PC-3 (cell line): ENCODE results near the gene LRRC59. TPM values are rescaled to one million over a fixed set of nuclear protein-coding genes. Genes with fewer than 3 reads are reported as not detected.

Experiments
- ATAC-seq: fragments of 200-7000 bp; cut with Tn5 transposase; 2 replicates; pipeline ENCODE4 v1.9.1; 2020; ENCODE audit warnings: mild to moderate bottlenecking, moderate library complexity
- Bru-seq: library from RNA; stranded (reverse); fragments of 400-500 nt; gene quantifications from one replicate; lab custom pipeline; 2021; lab: Mats Ljungman, UMichigan
- BruChase-seq, 2 experiments: library from RNA; stranded (reverse); fragments of 400-500 nt; gene quantifications; one replicate each; lab custom pipeline; 2021; lab: Mats Ljungman, UMichigan
- BruUV-seq: library from RNA; stranded (reverse); fragments of 400-500 nt; replicated peaks from 2 replicates; lab custom pipeline; 2021; lab: Mats Ljungman, UMichigan
- CTCF ChIA-PET: fragments of 300-600 bp; sonication (Branson Sonifier 250); formaldehyde crosslinking; loops from one replicate; lab custom pipeline; 2022; ENCODE audit warnings: antibody characterized with exemption; lab: Charles Lee
- POLR2A ChIA-PET: fragments of 300-600 bp; sonication (Branson Sonifier 250); formaldehyde crosslinking; loops from one replicate; lab custom pipeline; 2022; ENCODE audit warnings: antibody characterized with exemption; ENCODE audit not compliant: unreplicated experiment; lab: Charles Lee
- DNase-seq: peaks from one replicate; pipeline ENCODE4 v3.0.0-alpha.2; 2015
- H2AFZ ChIP-seq: fragments of 300-600 bp; sonication (generic); 2 replicates; pipeline ENCODE4 v1.6.0; 2016; ENCODE audit warnings: antibody characterized with exemption, low read length
- H3F3A ChIP-seq: fragments of 300-600 bp; sonication (generic); one replicate; pipeline ENCODE4 v1.6.0; 2017; ENCODE audit warnings: antibody characterized with exemption, low read length, control low read depth, mild to moderate bottlenecking; ENCODE audit not compliant: unreplicated experiment
- H3K27ac ChIP-seq: fragments of 300-600 bp; sonication (generic); 2 replicates; pipeline ENCODE4 v1.5.1; 2016; ENCODE audit warnings: mild to moderate bottlenecking, low read length
- H3K27me3 ChIP-seq: fragments of 300-600 bp; sonication (generic); 2 replicates; pipeline ENCODE4 v1.6.1; 2016; ENCODE audit warnings: low read length, mixed read lengths
- H3K36me3 ChIP-seq: fragments of 300-600 bp; sonication (generic); 2 replicates; pipeline ENCODE4 v1.6.1; 2016; ENCODE audit warnings: low read depth, mixed run types, low read length, mixed read lengths
- H3K4me1 ChIP-seq: fragments of 300-600 bp; sonication (generic); 2 replicates; pipeline ENCODE4 v1.5.1; 2016; ENCODE audit warnings: low read length; ENCODE audit not compliant: insufficient read depth
- H3K4me2 ChIP-seq: fragments of 300-600 bp; sonication (generic); 2 replicates; pipeline ENCODE4 v1.6.0; 2016; ENCODE audit warnings: low read length
- H3K4me3 ChIP-seq: fragments of 300-600 bp; sonication (generic); 2 replicates; pipeline ENCODE4 v1.5.1; 2016; ENCODE audit warnings: mild to moderate bottlenecking, low read length, mixed read lengths
- H3K79me2 ChIP-seq: fragments of 300-600 bp; sonication (generic); 2 replicates; pipeline ENCODE4 v1.6.1; 2017; ENCODE audit warnings: low read length, mixed read lengths
- H3K9ac ChIP-seq: fragments of 300-600 bp; sonication (generic); 2 replicates; pipeline ENCODE4 v1.6.0; 2016; ENCODE audit warnings: mild to moderate bottlenecking, low read length
- H3K9me2 ChIP-seq: fragments of 300-600 bp; sonication (generic); replicated peaks from 2 replicates; pipeline ENCODE4 v1.6.1; 2016; ENCODE audit warnings: mixed run types, low read length, mixed read lengths
- H3K9me3 ChIP-seq: fragments of 300-600 bp; sonication (generic); 2 replicates; pipeline ENCODE4 v1.6.1; 2016; ENCODE audit warnings: low read length, mixed read lengths
- H4K20me1 ChIP-seq: fragments of 300-600 bp; sonication (generic); 2 replicates; pipeline ENCODE4 v1.6.1; 2016; ENCODE audit warnings: low read length, mixed read lengths
- EZH2 ChIP-seq: fragments of 300-600 bp; sonication (generic); IDR thresholded peaks from one replicate; pipeline ENCODE4 v1.6.1; 2017; ENCODE audit warnings: antibody characterized with exemption, mild to moderate bottlenecking, low read length; ENCODE audit not compliant: unreplicated experiment
- EZH2phosphoT487 ChIP-seq: fragments of 300-600 bp; sonication (generic); IDR thresholded peaks from 2 replicates; pipeline ENCODE4 v1.6.1; 2018; ENCODE audit warnings: mild to moderate bottlenecking, antibody characterized with exemption, low read length, borderline replicate concordance
- intact Hi-C: fragments of 100-400 bp; cut with micrococcal nuclease; formaldehyde crosslinking; loops from 2 replicates; pipeline ENCODE4 v1.9.0; 2023
- long read RNA-seq: library from polyadenylated mRNA; unstranded; transcript quantifications from one replicate; pipeline ENCODE4 v2.0.0, GENCODE V29; 2021; ENCODE audit not compliant: unreplicated experiment
- total RNA-seq: library from RNA; depleted of rRNA; stranded (reverse); fragments of >200 nt; gene quantifications from 2 replicates; pipeline ENCODE4 v1.2.3, GENCODE V29; 2014; rRNA removed
- TF ChIP-seq, protein P1 (sequence below): fragments of 300-600 bp; sonication (generic); conservative IDR thresholded peaks from 2 replicates; pipeline ENCODE4 v1.5.1; 2017; ENCODE audit warnings: antibody characterized with exemption, low read depth, mild to moderate bottlenecking, low read length

Gene LRRC59
- total RNA-seq: 324 and 427 TPM in 2 replicates
- percentile 99 among the genes with signal in this experiment for Bru-seq, nascent RNA
- BruChase-seq, experiment 1, labeled RNA remaining after a 6-hour chase: percentile 99 among the genes with signal in this experiment
- percentile 99 among the genes with signal in this experiment for BruChase-seq, experiment 2, labeled RNA remaining after a 2-hour chase
- long read RNA-seq, transcript LRRC59-201 (7 exons, 2,910 nt): major isoform, 476 of 763 reads
- long read RNA-seq, partial matches to known transcripts: 119 of 763 reads
- long read RNA-seq, other reads (novel, unspliced or antisense): 168 of 763 reads

DNA sequence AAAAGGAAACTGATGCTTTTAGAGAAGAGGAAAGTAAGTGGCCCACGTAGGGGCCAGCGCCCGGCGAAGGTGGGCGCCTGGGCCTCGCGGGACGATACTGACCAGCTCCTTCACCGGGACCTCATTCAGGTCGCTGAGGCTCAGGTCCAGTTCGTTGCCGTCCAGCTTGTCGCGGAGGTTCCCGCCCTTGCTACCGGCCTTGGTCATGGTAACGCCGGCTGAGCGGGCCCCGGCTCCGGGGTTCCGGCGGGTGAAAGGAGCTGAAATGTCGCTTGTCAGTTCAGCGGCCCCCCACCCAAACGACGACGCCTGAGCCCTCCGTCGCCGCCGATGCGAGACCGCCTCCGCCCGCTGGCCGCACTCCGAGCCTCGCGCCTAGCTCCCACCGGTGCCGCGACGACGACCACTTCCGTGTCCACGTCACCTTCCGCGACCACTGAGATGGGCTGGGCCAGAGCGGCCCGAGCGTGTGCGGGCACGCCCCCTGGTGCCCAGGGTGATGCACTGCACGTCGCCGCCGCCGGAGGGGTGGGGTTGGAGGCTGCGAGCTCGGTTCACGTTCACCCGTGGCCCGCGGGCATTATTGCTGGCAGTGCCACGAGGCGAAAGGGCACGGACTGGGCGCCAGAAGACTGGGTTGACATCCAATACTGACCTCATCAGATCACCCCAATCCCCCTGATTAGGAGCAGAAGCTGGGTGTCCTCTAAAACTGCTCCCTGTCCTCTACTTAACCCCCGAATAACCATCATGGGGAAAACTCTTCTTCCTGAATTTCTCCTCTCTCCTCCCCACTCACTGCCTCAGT, at the start of gene LRRC59:
TSS of gene LRRC59 (minus strand) at position 413 of the 808 bp plus-strand sequence. CDS start at position 207, 206 bp downstream.
- BruUV-seq: TSS peak; percentile 42
- DNase-seq: peak; percentile 90

DNA sequence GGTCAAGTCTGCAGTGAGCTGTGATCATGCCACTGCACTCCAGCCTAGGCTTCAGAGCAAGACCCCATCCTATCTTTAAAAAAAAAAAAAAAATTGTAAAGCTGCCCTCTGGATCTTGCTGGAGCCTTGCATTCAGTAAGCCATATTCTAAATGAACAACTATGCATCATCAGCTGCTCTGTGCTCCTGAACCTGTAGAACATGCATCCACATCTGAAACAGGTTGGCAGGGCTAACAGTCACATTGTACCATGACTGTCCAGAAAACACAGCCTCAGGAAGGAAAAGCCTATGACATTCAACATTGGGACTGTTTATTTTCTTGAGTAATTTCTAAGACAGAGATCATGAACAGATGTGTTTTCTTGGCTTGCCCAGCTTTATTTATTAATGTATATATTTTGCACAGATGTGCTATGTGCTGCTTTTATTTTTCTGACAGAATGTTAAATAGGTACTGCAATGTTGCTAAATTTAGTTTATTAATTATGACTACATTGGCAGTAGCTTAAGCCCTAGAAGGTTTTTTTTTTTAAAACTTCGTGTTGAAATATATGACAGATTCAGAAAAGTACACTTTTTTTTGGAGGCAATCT, 48.5 kb upstream of the LRRC59 start:
- POLR2A ChIA-PET: no interaction called here
- TF ChIP-seq EZH2 (no peak), EZH2phosphoT487 (no peak)
- TF ChIP-seq, protein P1, sequence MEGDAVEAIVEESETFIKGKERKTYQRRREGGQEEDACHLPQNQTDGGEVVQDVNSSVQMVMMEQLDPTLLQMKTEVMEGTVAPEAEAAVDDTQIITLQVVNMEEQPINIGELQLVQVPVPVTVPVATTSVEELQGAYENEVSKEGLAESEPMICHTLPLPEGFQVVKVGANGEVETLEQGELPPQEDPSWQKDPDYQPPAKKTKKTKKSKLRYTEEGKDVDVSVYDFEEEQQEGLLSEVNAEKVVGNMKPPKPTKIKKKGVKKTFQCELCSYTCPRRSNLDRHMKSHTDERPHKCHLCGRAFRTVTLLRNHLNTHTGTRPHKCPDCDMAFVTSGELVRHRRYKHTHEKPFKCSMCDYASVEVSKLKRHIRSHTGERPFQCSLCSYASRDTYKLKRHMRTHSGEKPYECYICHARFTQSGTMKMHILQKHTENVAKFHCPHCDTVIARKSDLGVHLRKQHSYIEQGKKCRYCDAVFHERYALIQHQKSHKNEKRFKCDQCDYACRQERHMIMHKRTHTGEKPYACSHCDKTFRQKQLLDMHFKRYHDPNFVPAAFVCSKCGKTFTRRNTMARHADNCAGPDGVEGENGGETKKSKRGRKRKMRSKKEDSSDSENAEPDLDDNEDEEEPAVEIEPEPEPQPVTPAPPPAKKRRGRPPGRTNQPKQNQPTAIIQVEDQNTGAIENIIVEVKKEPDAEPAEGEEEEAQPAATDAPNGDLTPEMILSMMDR: no peak
- Histone ChIP-seq H3K36me3 (no peaks in the 10 kb centered on the region), H3F3A (no peaks in the 10 kb centered on the region), H3K9ac (no peak overlapping the region), H3K79me2 (0 out of 2 replicates have a peak, but pooled peaks cover 4% of the 10 kb centered on the region), H3K4me3 (no peak overlapping the region), H3K27me3 (no peaks in the 10 kb centered on the region), H3K4me1 (peaks cover 18% of the 10 kb centered on the region), H3K4me2 (no peak overlapping the region), H2AFZ (no peak overlapping the region), H3K9me2 (no peaks in the 10 kb centered on the region), H3K9me3 (no peaks in the 10 kb centered on the region), H3K27ac (no peak overlapping the region), H4K20me1 (no peaks in the 10 kb centered on the region)
- intact Hi-C loops: loop anchor here (2.0 kb wide), 1 partner anchor 19 kb away; the partner anchor contains the start of gene ACSF2
- CTCF ChIA-PET: no interaction called here
- no peak for DNase-seq
- BruUV-seq: no TSS peak
- no peak for ATAC-seq

More for the DNA sequence above, at the start of gene LRRC59:
- ATAC-seq: peak; percentile 76
- Histone ChIP-seq H3K27me3 (no peaks in the 10 kb centered on the region), H3K4me2 (peak within 1 kb of the TSS; percentile 95), H3K4me3 (peak within 1 kb of the TSS; percentile 73), H3K36me3 (peaks cover 34% of the 10 kb centered on the region), H4K20me1 (peaks cover 40% of the 10 kb centered on the region), H3K4me1 (peaks cover 37% of the 10 kb centered on the region), H3F3A (peaks cover 11% of the 10 kb centered on the region), H3K27ac (peak within 1 kb of the TSS; percentile 84), H3K79me2 (peaks cover 48% of the 10 kb centered on the region), H2AFZ (peak within 1 kb of the TSS; percentile 76), H3K9ac (peak within 1 kb of the TSS; percentile 99), H3K9me2 (no peaks in the 10 kb centered on the region), H3K9me3 (no peaks in the 10 kb centered on the region)
- no peak for TF ChIP-seq EZH2phosphoT487
- TF ChIP-seq, protein P1: peak; percentile 95
- intact Hi-C loops: loop anchor here (1.0 to 10.0 kb wide), 4 partner anchors 35 to 237 kb away; partner anchors contain the start of gene ABCC3
- ChIA-PET POLR2A (interaction anchor here (0.6 kb wide), 1 partner anchor 336 kb away, joined by 3 read pairs; no protein-coding TSS in a partner anchor), CTCF (interaction anchor here (0.5 to 2.2 kb wide), 12 partner anchors 9 to 313 kb away, joined by 3 to 15 read pairs (median 4); no protein-coding TSS in a partner anchor)
